Measurements from ENCODE around the gene CDK7. TPM values are rescaled to one million over a fixed set of nuclear protein-coding genes. Genes with fewer than 3 reads are reported as not detected.

Gene CDK7
- total RNA-seq: 10 to 100 TPM in 2 of 4 donors, 1 to 10 TPM in 2; 4.4 to 35.3 (median 11.1) TPM

DNA sequence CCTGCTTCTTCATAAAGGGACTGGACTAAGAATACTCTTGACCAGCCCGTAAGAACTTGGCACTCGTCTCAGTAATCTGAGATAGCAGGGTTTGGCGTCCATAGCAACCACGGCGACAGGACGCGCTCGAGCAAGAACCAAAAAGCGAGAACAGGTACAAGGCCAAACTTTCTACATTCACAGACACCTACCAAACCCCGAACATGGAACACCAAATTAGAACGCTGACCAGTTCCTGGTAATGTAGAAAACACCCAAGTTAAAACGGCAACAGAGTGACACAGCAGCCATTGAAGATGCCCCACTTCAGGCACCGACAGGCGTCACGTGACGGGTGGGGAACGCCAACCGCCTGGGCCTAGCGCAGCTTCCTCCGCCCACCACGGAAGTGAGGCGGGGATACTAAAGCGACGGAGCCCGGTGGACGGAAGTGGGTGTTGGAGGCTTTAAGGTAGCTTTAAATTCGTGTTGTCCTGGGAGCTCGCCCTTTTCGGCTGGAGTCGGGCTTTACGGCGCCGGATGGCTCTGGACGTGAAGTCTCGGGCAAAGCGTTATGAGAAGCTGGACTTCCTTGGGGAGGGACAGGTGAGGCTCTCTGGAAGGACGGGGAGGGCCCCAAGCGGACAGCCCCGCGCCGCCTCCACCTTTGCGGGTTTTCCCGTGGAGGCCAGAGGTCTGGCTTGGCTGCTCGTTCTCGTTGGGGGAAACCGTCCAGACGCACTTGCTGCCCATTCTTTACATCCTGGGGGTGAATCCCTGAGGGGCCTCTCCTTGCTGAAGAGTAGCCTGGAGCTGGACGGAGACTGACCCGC lies at the start of gene CDK7:
CDK7 (plus strand) TSS at position 430 of the 812 bp plus-strand sequence; CDS start at position 520, 90 bp downstream.
- Histone ChIP-seq H3K4me1 (peaks cover 0 to 13% of the 10 kb centered on the region in 2 donors), H3K36me3 (no peaks in the 10 kb centered on the region), H3K27me3 (no peaks in the 10 kb centered on the region), H3K4me3 (peak within 1 kb of the TSS; percentile 72 to 96), H3K9me3 (no peaks in the 10 kb centered on the region), H3K27ac (peak within 1 kb of the TSS; percentile 76 to 81)
- peak; percentile 90 for DNase-seq
- intact Hi-C loops (cut with DNase I; ENCODE audit: low total_unique reads): no loop called here
- peak; percentile 33 to 47 for TF ChIP-seq POLR2A (IDR thresholded peaks at IDR 0.05)
- TF ChIP-seq, protein P1, sequence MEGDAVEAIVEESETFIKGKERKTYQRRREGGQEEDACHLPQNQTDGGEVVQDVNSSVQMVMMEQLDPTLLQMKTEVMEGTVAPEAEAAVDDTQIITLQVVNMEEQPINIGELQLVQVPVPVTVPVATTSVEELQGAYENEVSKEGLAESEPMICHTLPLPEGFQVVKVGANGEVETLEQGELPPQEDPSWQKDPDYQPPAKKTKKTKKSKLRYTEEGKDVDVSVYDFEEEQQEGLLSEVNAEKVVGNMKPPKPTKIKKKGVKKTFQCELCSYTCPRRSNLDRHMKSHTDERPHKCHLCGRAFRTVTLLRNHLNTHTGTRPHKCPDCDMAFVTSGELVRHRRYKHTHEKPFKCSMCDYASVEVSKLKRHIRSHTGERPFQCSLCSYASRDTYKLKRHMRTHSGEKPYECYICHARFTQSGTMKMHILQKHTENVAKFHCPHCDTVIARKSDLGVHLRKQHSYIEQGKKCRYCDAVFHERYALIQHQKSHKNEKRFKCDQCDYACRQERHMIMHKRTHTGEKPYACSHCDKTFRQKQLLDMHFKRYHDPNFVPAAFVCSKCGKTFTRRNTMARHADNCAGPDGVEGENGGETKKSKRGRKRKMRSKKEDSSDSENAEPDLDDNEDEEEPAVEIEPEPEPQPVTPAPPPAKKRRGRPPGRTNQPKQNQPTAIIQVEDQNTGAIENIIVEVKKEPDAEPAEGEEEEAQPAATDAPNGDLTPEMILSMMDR (IDR thresholded peaks at IDR 0.05): peak in 1 of 4 experiments; percentile 15

DNA sequence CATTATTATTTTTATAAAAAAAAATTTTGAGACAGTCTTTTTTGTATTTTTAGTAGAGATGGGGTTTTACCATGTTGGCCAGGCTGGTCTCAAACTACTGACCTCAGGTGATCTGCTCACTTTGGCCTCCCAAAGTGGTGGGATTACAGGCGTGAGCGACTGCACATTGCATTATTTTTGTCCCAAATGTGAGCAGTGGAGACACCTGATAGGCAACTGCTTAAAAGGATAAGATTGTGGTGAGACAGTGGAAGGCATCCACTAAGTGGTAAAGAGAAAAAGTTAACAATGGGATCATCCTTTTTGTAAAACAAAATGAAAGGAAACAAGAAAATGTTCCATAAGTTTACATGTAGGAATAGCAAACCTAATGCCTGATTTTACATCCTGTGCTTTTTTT lies 47.3 kb upstream of the CDK7 start:
- no peak for TF ChIP-seq POLR2A (IDR thresholded peaks at IDR 0.05)
- TF ChIP-seq, protein P1 (IDR thresholded peaks at IDR 0.05): no peak
- Histone ChIP-seq H3K27me3 (no peaks in the 10 kb centered on the region), H3K4me1 (peaks cover 3 to 11% of the 10 kb centered on the region in 2 donors), H3K4me3 (no peak overlapping the region), H3K27ac (no peak overlapping the region), H3K9me3 (no peaks in the 10 kb centered on the region), H3K36me3 (no peaks in the 10 kb centered on the region)
- no peak for DNase-seq
- intact Hi-C loops (cut with DNase I; ENCODE audit: low total_unique reads): no loop called here

DNA sequence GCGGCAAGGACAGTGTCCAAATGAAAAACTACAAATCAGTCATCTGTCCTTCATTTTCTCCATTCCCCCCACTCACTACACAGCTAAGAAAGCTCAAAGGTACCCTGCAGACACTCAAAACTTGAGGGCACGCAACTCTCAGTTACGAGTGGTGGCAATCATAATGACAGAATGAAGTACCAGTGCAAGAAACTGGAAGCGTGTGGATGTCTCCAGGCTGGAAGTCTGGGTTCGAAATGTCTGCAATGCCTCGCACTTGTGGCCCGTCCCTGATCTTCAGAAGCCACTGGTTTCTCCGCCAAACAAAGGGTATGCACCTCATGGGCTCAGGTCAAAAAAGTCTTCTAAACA lies 45.9 kb upstream of the CDK7 start:
- peak overlapping the region; percentile 56 to 64 for H3K4me3 ChIP-seq
- no peak for DNase-seq
- TF ChIP-seq POLR2A (IDR thresholded peaks at IDR 0.05): no peak
- TF ChIP-seq, protein P1 (IDR thresholded peaks at IDR 0.05): no peak
- H3K4me1 ChIP-seq: peaks cover 3 to 11% of the 10 kb centered on the region in 2 donors
- intact Hi-C loops (cut with DNase I; ENCODE audit: low total_unique reads): no loop called here
- no peaks in the 10 kb centered on the region for H3K27me3 ChIP-seq
- no peaks in the 10 kb centered on the region for H3K36me3 ChIP-seq
- peak overlapping the region; percentile 42 to 64 for H3K27ac ChIP-seq
- no peaks in the 10 kb centered on the region for H3K9me3 ChIP-seq

DNA sequence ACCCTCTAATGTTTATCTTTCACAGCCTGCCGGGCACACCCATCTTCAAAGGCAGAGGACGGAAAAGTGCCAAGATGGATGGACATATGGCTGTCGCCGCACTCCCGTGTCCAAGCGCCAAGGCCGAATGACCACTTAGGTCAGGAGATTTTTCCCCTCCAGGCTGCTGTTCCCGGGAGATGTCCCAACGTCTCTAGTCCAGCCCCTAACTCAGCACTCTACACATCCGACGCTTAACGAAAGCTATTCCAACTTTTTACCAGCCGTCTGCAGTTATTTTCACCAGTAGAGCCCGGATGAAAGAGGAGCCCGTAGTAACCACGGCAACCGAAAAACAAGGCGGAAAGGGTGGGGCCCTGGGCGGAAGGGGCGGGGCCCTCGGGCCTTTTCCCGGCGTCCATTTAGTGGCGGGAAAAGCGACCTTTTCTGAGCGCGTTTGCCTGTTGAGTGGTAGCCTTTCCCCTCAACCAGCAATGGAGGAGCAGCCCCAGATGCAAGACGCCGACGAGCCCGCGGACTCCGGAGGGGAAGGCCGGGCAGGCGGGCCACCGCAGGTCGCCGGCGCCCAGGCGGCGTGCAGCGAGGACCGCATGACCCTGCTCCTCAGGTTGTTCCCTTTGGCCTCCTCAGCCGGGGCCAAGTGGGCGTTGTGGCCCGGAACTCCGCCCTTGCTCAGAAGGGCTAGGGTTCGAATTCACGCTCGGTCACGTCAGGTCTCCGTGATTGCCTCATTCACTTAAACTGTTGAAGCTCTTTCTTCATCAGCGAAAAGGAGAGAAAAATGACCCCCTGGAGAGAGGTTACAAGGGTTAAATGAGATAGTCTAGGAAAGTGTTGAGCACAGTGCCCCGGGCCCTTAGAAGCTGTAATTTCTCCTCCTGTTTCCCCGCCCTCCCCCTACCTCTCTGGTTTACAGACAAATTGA lies 45.3 kb upstream of the CDK7 start, which contains the start of gene CENPH:
CENPH (plus strand) TSS at position 422 of the 925 bp plus-strand sequence; CDS start at position 474, 52 bp downstream.
- no peaks in the 10 kb centered on the region for H3K9me3 ChIP-seq
- intact Hi-C loops (cut with DNase I; ENCODE audit: low total_unique reads): no loop called here
- H3K36me3 ChIP-seq: no peaks in the 10 kb centered on the region
- peak; percentile 86 to 90 for DNase-seq
- peak within 1 kb of the TSS; percentile 42 to 64 for H3K27ac ChIP-seq
- peak within 1 kb of the TSS; percentile 56 to 64 for H3K4me3 ChIP-seq
- no peaks in the 10 kb centered on the region for H3K27me3 ChIP-seq
- peaks cover 3 to 11% of the 10 kb centered on the region in 2 donors for H3K4me1 ChIP-seq
- TF ChIP-seq, protein P1 (IDR thresholded peaks at IDR 0.05): no peak
- no peak for TF ChIP-seq POLR2A (IDR thresholded peaks at IDR 0.05)

All from uterus (tissue), 4 donors.